Ishikawa (cell line): ENCODE measurements around the gene OTUD1.

Experiments used
- CEBPB ChIP-seq: IDR thresholded peaks from 2 replicates; pipeline ENCODE4 v1.6.1; 2012
- CREB1 ChIP-seq: IDR thresholded peaks from 2 replicates; pipeline ENCODE4 v1.6.1; 2012; ENCODE audit warnings: low read depth
- EGR1 ChIP-seq: IDR thresholded peaks from 2 replicates; pipeline ENCODE4 v1.6.1; 2012
- EP300 ChIP-seq: IDR thresholded peaks from 2 replicates; pipeline ENCODE4 v1.6.1; 2012; ENCODE audit warnings: borderline replicate concordance
- FOXM1 ChIP-seq: IDR thresholded peaks from 2 replicates; pipeline ENCODE4 v1.6.1; 2012; ENCODE audit warnings: low read depth, borderline replicate concordance
- NFIC ChIP-seq: IDR thresholded peaks from 2 replicates; pipeline ENCODE4 v1.6.1; 2012
- RAD21 ChIP-seq: IDR thresholded peaks from 2 replicates; pipeline ENCODE4 v1.6.1; 2012; ENCODE audit warnings: low read depth
- TAF1 ChIP-seq: IDR thresholded peaks from 2 replicates; pipeline ENCODE4 v1.6.1; 2012; ENCODE audit warnings: low read depth, mild to moderate bottlenecking
- TCF12 ChIP-seq: IDR thresholded peaks from 2 replicates; pipeline ENCODE4 v1.6.1; 2012; ENCODE audit warnings: low read depth
- TEAD4 ChIP-seq: IDR thresholded peaks from 2 replicates; pipeline ENCODE4 v1.6.1; 2012
- YY1 ChIP-seq: IDR thresholded peaks from 2 replicates; pipeline ENCODE4 v1.6.1; 2012; ENCODE audit warnings: low read depth
- ZBTB7A ChIP-seq: IDR thresholded peaks from 2 replicates; pipeline ENCODE4 v1.6.1; 2012; ENCODE audit warnings: low read depth
- TF ChIP-seq, protein P1 (sequence below): IDR thresholded peaks from 2 replicates; pipeline ENCODE4 v1.6.1; 2012
- TF ChIP-seq, protein P2 (sequence below): IDR thresholded peaks from 2 replicates; pipeline ENCODE4 v1.6.1; 2012
- TF ChIP-seq, protein P3 (sequence below): IDR thresholded peaks from 2 replicates; pipeline ENCODE4 v1.6.1; 2012; ENCODE audit warnings: low read depth, mild to moderate bottlenecking

The OTUD1 gene

DNA sequence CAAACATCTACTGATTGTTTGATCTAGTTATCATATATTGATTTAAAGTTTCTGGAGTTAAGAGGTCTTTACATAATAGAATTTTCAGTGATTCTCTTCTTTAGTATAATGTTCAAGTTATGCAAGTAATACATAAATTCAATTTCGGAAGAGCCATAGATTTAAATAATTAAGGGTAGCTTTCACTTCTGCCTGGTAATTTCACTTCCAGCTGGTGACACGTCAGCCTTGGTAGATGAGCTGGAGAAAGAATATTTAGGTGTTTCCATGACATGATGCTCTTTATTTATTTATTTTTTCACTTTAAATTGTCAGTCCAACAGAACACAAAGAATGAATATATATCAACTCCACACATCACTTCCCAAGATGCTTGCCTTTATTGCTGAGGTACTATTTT is 5.2 kb upstream of the OTUD1 start:
- TF ChIP-seq CREB1 (no peak), RAD21 (no peak), TEAD4 (no peak), EGR1 (no peak), TCF12 (no peak), TAF1 (no peak), NFIC (no peak), CEBPB (no peak), YY1 (no peak), FOXM1 (no peak), EP300 (no peak), ZBTB7A (no peak)
- TF ChIP-seq, protein P1, sequence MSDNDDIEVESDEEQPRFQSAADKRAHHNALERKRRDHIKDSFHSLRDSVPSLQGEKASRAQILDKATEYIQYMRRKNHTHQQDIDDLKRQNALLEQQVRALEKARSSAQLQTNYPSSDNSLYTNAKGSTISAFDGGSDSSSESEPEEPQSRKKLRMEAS: no peak
- TF ChIP-seq, protein P2, sequence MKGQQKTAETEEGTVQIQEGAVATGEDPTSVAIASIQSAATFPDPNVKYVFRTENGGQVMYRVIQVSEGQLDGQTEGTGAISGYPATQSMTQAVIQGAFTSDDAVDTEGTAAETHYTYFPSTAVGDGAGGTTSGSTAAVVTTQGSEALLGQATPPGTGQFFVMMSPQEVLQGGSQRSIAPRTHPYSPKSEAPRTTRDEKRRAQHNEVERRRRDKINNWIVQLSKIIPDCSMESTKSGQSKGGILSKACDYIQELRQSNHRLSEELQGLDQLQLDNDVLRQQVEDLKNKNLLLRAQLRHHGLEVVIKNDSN: no peak
- TF ChIP-seq, protein P3, sequence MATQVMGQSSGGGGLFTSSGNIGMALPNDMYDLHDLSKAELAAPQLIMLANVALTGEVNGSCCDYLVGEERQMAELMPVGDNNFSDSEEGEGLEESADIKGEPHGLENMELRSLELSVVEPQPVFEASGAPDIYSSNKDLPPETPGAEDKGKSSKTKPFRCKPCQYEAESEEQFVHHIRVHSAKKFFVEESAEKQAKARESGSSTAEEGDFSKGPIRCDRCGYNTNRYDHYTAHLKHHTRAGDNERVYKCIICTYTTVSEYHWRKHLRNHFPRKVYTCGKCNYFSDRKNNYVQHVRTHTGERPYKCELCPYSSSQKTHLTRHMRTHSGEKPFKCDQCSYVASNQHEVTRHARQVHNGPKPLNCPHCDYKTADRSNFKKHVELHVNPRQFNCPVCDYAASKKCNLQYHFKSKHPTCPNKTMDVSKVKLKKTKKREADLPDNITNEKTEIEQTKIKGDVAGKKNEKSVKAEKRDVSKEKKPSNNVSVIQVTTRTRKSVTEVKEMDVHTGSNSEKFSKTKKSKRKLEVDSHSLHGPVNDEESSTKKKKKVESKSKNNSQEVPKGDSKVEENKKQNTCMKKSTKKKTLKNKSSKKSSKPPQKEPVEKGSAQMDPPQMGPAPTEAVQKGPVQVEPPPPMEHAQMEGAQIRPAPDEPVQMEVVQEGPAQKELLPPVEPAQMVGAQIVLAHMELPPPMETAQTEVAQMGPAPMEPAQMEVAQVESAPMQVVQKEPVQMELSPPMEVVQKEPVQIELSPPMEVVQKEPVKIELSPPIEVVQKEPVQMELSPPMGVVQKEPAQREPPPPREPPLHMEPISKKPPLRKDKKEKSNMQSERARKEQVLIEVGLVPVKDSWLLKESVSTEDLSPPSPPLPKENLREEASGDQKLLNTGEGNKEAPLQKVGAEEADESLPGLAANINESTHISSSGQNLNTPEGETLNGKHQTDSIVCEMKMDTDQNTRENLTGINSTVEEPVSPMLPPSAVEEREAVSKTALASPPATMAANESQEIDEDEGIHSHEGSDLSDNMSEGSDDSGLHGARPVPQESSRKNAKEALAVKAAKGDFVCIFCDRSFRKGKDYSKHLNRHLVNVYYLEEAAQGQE: no peak

DNA sequence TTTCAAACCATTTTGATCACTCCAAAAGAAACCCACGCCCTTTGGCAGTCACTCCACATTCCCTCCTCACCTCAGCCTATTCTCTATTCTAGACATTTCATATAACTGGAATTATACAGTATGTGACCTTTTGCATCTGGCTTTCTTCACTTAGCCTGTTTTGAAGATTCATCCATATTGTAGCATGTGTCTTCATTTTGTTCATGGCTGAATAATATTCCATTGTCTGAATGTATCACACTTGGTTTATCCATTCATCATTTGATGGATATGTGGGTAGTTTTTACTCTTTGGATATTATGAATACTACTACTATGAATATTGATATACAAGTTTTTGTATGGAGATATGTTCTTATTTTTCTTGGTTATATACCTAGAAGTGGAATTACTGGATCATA is 3.5 kb upstream of the OTUD1 start:
- TF ChIP-seq, protein P1: no peak
- TF ChIP-seq FOXM1: no peak
- no peak for TF ChIP-seq TEAD4
- TF ChIP-seq, protein P2: no peak
- TF ChIP-seq CREB1: no peak
- no peak for TF ChIP-seq NFIC
- TF ChIP-seq EP300: no peak

DNA sequence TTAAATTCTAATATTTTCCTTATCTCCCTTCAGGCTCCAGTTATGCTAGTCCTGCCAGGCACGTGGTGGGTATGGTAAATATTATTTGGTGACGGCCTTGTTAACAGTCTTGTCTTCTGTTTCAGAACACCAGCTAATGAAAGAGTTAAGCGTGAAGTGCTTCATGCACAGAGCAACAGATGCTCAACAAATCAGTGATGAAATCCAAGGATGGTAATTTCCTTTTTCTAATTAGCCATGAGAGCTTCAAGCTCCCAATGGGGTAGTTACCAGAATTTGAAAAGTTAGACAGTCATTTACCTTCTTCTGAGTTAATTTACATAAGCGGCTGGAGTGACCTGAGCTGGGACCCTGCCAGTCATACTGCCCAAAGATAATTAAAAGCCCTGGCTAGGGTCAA is 1.9 kb upstream of the OTUD1 start:
- TF ChIP-seq TCF12 (no peak), CREB1 (no peak), EGR1 (no peak), NFIC (no peak)
- TF ChIP-seq, protein P2: no peak

DNA sequence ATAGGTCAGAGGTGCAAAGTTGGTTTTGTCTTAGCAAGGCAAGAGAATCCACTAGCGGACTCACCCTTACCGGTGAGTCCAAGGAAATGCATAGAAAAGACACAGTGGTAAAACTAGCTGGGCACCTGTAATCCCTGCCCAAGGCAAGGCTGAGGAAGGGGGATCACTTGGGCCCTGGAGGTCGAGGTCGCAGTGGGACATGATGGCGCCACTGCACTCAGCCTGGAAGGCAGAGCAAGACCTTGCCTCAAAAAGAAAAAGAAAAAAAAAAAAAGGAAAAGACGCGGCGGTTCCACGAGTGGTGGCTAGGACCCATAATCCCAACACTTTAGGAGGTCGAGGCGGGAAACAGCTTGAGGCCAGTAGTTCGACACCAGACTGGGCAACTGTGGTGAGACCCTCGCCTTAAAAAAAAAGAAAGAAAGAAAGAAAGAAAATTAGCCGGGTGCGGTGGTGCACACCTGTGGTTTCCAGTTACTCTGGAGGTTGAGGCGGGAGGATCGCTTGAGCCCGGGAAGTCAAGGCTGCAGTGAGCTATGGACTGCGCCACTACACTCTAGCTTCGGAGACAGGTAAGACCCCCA is 820 bp upstream of the OTUD1 start:
- TF ChIP-seq RAD21 (no peak), ZBTB7A (no peak), YY1 (no peak), CREB1 (no peak), CEBPB (no peak), TEAD4 (no peak), NFIC (no peak), TCF12 (no peak), TAF1 (no peak), FOXM1 (no peak), EP300 (no peak), EGR1 (no peak)
- TF ChIP-seq, protein P1: no peak
- TF ChIP-seq, protein P2: no peak
- TF ChIP-seq, protein P3: no peak

DNA sequence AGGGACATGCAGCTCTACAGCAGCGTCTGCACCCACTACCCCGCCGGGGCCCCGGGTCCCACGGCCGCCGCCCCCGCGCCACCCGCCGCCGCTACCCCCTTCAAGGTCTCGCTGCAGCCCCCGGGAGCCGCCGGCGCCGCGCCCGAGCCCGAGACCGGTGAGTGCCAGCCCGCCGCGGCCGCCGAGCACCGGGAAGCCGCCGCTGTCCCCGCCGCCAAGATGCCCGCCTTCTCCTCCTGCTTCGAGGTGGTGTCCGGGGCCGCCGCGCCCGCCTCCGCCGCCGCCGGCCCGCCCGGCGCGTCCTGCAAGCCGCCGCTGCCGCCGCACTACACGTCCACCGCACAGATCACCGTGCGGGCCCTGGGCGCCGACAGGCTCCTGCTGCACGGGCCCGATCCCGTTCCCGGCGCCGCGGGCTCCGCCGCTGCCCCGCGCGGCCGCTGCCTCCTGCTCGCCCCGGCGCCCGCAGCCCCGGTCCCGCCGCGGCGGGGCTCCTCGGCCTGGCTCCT is 631 bp downstream of the OTUD1 start:
- no peak for TF ChIP-seq EP300
